K562 (cell line): Measurements from ENCODE around the gene SNX4. TPM values are rescaled to one million over a fixed set of nuclear protein-coding genes. Genes with fewer than 3 reads are reported as not detected.

Source experiments
- ATAC-seq: fragments of 200-7000 bp; cut with Tn5 transposase; 3 replicates; pipeline ENCODE4 v1.9.1; 2020; ENCODE audit warnings: moderate library complexity
- BruUV-seq: library from RNA; stranded (reverse); fragments of 400-500 nt; replicated peaks from 2 replicates; lab custom pipeline; 2021; lab: Mats Ljungman, UMichigan
- CTCF ChIA-PET: fragments of 300-600 bp; formaldehyde crosslinking; extraction: SDS; loops from one replicate; lab custom pipeline; 2021; ENCODE audit warnings: low intra/inter-chr PET ratio; lab: Yijun Ruan, JAX
- POLR2A ChIA-PET: fragments of 300-600, 350-650 bp; sonication (Branson Sonifier 250); formaldehyde crosslinking; extraction: SDS; loops from one replicate; lab custom pipeline; 2021; ENCODE audit warnings: antibody characterized with exemption, inconsistent platforms; lab: Yijun Ruan, JAX
- DNase-seq, 4 experiments: peaks; one replicate each; pipeline versions ENCODE4 v3.0.0 to v3.0.0-alpha.2; 2011 to 2018; ENCODE audit warnings: low spot score in 3 of 4, mixed read lengths in 3 of 4; ENCODE audit errors: extremely low read depth in 1 of 4
- FAIRE-seq: peaks from 2 replicates; lab custom pipeline; 2011; peaks lifted over from hg19 to GRCh38; lab: Jason Lieb, UNC
- H2AFZ ChIP-seq: 2 replicates; pipeline ENCODE4 v1.6.0; 2011; ENCODE audit warnings: low read depth, low read length, control low read depth, inconsistent platforms
- H3K27ac ChIP-seq: fragments of 200-600 bp; 3 replicates; pipeline ENCODE4 v1.8.0; 2011; ENCODE audit warnings: low read depth, mild to moderate bottlenecking, control low read depth, inconsistent platforms, low read length, moderate library complexity, mixed read lengths; ENCODE audit errors: extremely low read depth
- H3K27me3 ChIP-seq, 2 experiments: fragments of 300-600 bp in 1 of 2; 2 replicates in 1 of 2; 3 replicates in 1 of 2; pipeline versions ENCODE4 v1.6.0 to v1.8.0; 2011; ENCODE audit warnings: inconsistent platforms in 2 of 2, low read length in 2 of 2, mild to moderate bottlenecking in 1 of 2, mixed read lengths in 1 of 2, moderate library complexity in 1 of 2; ENCODE audit not compliant: control insufficient read depth in 2 of 2, insufficient read depth in 2 of 2
- H3K36me3 ChIP-seq: fragments of 300-600 bp; 3 replicates; pipeline ENCODE4 v1.8.0; 2011; ENCODE audit warnings: mild to moderate bottlenecking, low read length, inconsistent platforms; ENCODE audit not compliant: control insufficient read depth, insufficient read depth
- H3K4me1 ChIP-seq, 2 experiments: fragments of 200-600 bp in 1 of 2; replicated peaks in 1 of 2; 2 replicates in 1 of 2; 3 replicates in 1 of 2; pipeline versions ENCODE4 v1.5.1 to v1.8.0; 2011; ENCODE audit warnings: inconsistent platforms in 2 of 2, low read length in 2 of 2, mild to moderate bottlenecking in 1 of 2, mixed read lengths in 1 of 2, moderate library complexity in 1 of 2; ENCODE audit not compliant: control insufficient read depth in 2 of 2, insufficient read depth in 2 of 2
- H3K4me2 ChIP-seq: 2 replicates; pipeline ENCODE4 v1.6.1; 2011; ENCODE audit warnings: low read length, control low read depth, inconsistent platforms, mixed read lengths; ENCODE audit not compliant: insufficient read depth
- H3K4me3 ChIP-seq: fragments of 200-600 bp; sonication (generic), shearing (Covaris generic); 2 replicates; pipeline ENCODE4 v1.5.1; 2016; ENCODE audit warnings: control low read depth, inconsistent platforms
- H3K79me2 ChIP-seq: fragments of 200-600 bp; 3 replicates; pipeline ENCODE4 v1.8.0; 2011; ENCODE audit warnings: low read length, inconsistent platforms; ENCODE audit not compliant: control insufficient read depth, insufficient read depth
- H3K9ac ChIP-seq, 2 experiments: 2 replicates each; pipeline versions ENCODE4 v1.6.0 to v1.6.1; 2011; ENCODE audit warnings: low read depth in 2 of 2, low read length in 2 of 2, control low read depth in 1 of 2, inconsistent platforms in 1 of 2, mild to moderate bottlenecking in 1 of 2, mixed read lengths in 1 of 2; ENCODE audit not compliant: insufficient read depth in 1 of 2
- H3K9me1 ChIP-seq: one replicate; pipeline ENCODE4 v1.6.0; 2011; ENCODE audit warnings: inconsistent platforms, mild to moderate bottlenecking, low read length, moderate library complexity; ENCODE audit not compliant: control insufficient read depth, insufficient read depth
- H3K9me3 ChIP-seq: replicated peaks from 2 replicates; pipeline ENCODE4 v1.5.1; 2011; ENCODE audit warnings: low read depth, low read length, inconsistent platforms; ENCODE audit not compliant: control insufficient read depth, insufficient read depth
- H4K20me1 ChIP-seq: replicated peaks from 2 replicates; pipeline ENCODE4 v1.6.1; 2011; ENCODE audit warnings: low read length, inconsistent platforms, mixed read lengths; ENCODE audit not compliant: control insufficient read depth, insufficient read depth
- HDGF ChIP-seq: fragments of 450-650 bp; IDR thresholded peaks from 2 replicates; pipeline ENCODE4 v1.6.1; 2016
- PHF8 ChIP-seq: fragments of 200-600 bp; sonication (generic); IDR thresholded peaks from 2 replicates; pipeline ENCODE4 v1.6.1; 2012; ENCODE audit warnings: mixed run types, mild to moderate bottlenecking, inconsistent platforms, low read length, moderate library complexity, borderline replicate concordance
- POLR2A ChIP-seq: fragments of 450-650 bp; conservative IDR thresholded peaks from 2 replicates; pipeline ENCODE4 v1.6.1; 2016
- TAL1 ChIP-seq: fragments of 450-650 bp; IDR thresholded peaks from 2 replicates; pipeline ENCODE4 v1.6.1; 2016; ENCODE audit warnings: mild to moderate bottlenecking
- TGIF2 ChIP-seq: sonication (generic); formaldehyde crosslinking; IDR thresholded peaks from 2 replicates; pipeline ENCODE4 v1.8.1; 2022; ENCODE audit warnings: mild to moderate bottlenecking, missing genetic modification reagents, moderate library complexity
- ZBTB7A ChIP-seq: IDR thresholded peaks from 2 replicates; pipeline ENCODE4 v1.6.1; 2011; ENCODE audit warnings: low read depth, mild to moderate bottlenecking, low read length, moderate library complexity, borderline replicate concordance; ENCODE audit not compliant: control insufficient read depth
- ZFP91 ChIP-seq: sonication (generic); formaldehyde crosslinking; IDR thresholded peaks from 2 replicates; pipeline ENCODE4 v1.8.0; 2022; ENCODE audit warnings: mild to moderate bottlenecking, missing genetic modification reagents
- WGBS: fragments of 100-300 bp; shearing (Covaris generic); methylation state at CpG from one replicate; pipeline ENCODE4 v1.1.6; 2016; ENCODE audit warnings: low coverage, mixed read lengths; ENCODE audit not compliant: insufficient coverage; ENCODE audit errors: missing lambda C conversion rate; 5-methylcytosine and 5-hydroxymethylcytosine counted together
- in situ Hi-C: fragments of 300-500 bp; cut with MboI; formaldehyde crosslinking; loops from 4 replicates; pipeline ENCODE4 v1.15.0; 2018; ENCODE audit warnings: inconsistent platforms, mixed read lengths
- intact Hi-C: fragments of 100-400 bp; cut with micrococcal nuclease; formaldehyde crosslinking; loops from 2 replicates; pipeline ENCODE4 v1.14.2; 2022
- polyA plus RNA-seq, 8 experiments: library from polyadenylated mRNA; depleted of rRNA in 4 of 8; stranded (reverse) in 5 of 8; unstranded in 3 of 8; fragments of >200 nt; fragmentation: Nextera tagmentation in 2 of 8; fragmentation: Illumina TruSeq in 1 of 8; extraction: Ambion mirVana in 2 of 8; extraction: Trizol in 1 of 8; gene quantifications; 2 replicates each; pipeline versions ENCODE4 v1.2.1 to v1.2.3, GENCODE V29; 2011 to 2014; ENCODE audit warnings: inconsistent platforms in 1 of 8, missing spikeins in 1 of 8
- total RNA-seq, 7 experiments: library from RNA; depleted of rRNA in 6 of 7; stranded (reverse); fragments of >200 nt in 6 of 7; fragmentation: Illumina TruSeq in 2 of 7; extraction: Trizol in 2 of 7; gene quantifications; 2 replicates each; pipeline versions ENCODE4 v1.2.1 to v1.2.3, GENCODE V29; 2011 to 2021; ENCODE audit warnings: low replicate concordance in 1 of 7
- TF ChIP-seq, protein P1 (sequence below): fragments of 200-800 bp; sonication (Bioruptor generic); IDR thresholded peaks from 2 replicates; pipeline ENCODE4 v1.6.1; 2016; ENCODE audit warnings: missing genetic modification characterization, missing compliant biosample characterization
- TF ChIP-seq, protein P2 (sequence below): fragments of 450-650 bp; formaldehyde crosslinking; IDR thresholded peaks from 2 replicates; pipeline ENCODE4 v1.4.0; 2022; ENCODE audit warnings: missing genetic modification characterization
- TF ChIP-seq, protein P3 (sequence below): fragments of 250-450 bp; sonication (Bioruptor Pico); IDR thresholded peaks from 2 replicates; pipeline ENCODE4 v1.4.0; 2020; ENCODE audit warnings: mild to moderate bottlenecking
- TF ChIP-seq, protein P4 (sequence below): fragments of 250-450 bp; sonication (Bioruptor Pico); IDR thresholded peaks from 2 replicates; pipeline ENCODE4 v1.9.0; 2021; ENCODE audit warnings: mild to moderate bottlenecking

SNX4 gene
- total and polyA plus RNA-seq, 9 of the 15 experiments (the other 6 are each of a cell fraction or from before 2014, with no cell fraction given): 11.4 to 40.3 (median 30.0) TPM

- DNase-seq: peak; percentile 22 to 93 (median 45)
- H3K4me1 ChIP-seq: peaks cover 27 to 29% of the 10 kb centered on the region in 2 experiments; a peak in 4 of 5 replicates
- WGBS: 0% methylated on average over 6 of the region's 6 CpGs
- no peaks in the 10 kb centered on the region for H3K79me2 ChIP-seq
- CTCF ChIA-PET: no interaction called here
- FAIRE-seq: peak; percentile 100
- peak overlapping the region; percentile 42; the same call in 2 of the 3 replicates for H3K27ac ChIP-seq
- intact Hi-C loops (loop anchor here (10.0 kb wide), 3 partner anchors 48 to 438 kb away; no protein-coding TSS in a partner anchor), in situ Hi-C loops (no loop called here)
- H3K9ac ChIP-seq: no peak overlapping the region; a peak in 1 of 4 replicates
- H3K27me3 ChIP-seq: no peaks in the 10 kb centered on the region
- no peaks in the 10 kb centered on the region for H3K36me3 ChIP-seq
- no peak overlapping the region for H3K4me3 ChIP-seq
- POLR2A ChIA-PET: interaction anchor here (0.6 kb wide), 1 partner anchor 54 kb away, joined by 4 read pairs; no protein-coding TSS in a partner anchor
- BruUV-seq: no TSS peak
- peak overlapping the region; percentile 72 for H3K4me2 ChIP-seq
- ATAC-seq: peak; percentile 90
- H4K20me1 ChIP-seq: no peaks in the 10 kb centered on the region
- no peaks in the 10 kb centered on the region for H3K9me1 ChIP-seq
- no peak overlapping the region for H2AFZ ChIP-seq
- H3K9me3 ChIP-seq: no peaks in the 10 kb centered on the region
- TF ChIP-seq TAL1 (peak; percentile 100), TGIF2 (no peak), ZBTB7A (no peak), POLR2A (no peak), ZFP91 (CRISPR knock-in tag) (no peak), HDGF (no peak), PHF8 (no peak)
- TF ChIP-seq, protein P1, sequence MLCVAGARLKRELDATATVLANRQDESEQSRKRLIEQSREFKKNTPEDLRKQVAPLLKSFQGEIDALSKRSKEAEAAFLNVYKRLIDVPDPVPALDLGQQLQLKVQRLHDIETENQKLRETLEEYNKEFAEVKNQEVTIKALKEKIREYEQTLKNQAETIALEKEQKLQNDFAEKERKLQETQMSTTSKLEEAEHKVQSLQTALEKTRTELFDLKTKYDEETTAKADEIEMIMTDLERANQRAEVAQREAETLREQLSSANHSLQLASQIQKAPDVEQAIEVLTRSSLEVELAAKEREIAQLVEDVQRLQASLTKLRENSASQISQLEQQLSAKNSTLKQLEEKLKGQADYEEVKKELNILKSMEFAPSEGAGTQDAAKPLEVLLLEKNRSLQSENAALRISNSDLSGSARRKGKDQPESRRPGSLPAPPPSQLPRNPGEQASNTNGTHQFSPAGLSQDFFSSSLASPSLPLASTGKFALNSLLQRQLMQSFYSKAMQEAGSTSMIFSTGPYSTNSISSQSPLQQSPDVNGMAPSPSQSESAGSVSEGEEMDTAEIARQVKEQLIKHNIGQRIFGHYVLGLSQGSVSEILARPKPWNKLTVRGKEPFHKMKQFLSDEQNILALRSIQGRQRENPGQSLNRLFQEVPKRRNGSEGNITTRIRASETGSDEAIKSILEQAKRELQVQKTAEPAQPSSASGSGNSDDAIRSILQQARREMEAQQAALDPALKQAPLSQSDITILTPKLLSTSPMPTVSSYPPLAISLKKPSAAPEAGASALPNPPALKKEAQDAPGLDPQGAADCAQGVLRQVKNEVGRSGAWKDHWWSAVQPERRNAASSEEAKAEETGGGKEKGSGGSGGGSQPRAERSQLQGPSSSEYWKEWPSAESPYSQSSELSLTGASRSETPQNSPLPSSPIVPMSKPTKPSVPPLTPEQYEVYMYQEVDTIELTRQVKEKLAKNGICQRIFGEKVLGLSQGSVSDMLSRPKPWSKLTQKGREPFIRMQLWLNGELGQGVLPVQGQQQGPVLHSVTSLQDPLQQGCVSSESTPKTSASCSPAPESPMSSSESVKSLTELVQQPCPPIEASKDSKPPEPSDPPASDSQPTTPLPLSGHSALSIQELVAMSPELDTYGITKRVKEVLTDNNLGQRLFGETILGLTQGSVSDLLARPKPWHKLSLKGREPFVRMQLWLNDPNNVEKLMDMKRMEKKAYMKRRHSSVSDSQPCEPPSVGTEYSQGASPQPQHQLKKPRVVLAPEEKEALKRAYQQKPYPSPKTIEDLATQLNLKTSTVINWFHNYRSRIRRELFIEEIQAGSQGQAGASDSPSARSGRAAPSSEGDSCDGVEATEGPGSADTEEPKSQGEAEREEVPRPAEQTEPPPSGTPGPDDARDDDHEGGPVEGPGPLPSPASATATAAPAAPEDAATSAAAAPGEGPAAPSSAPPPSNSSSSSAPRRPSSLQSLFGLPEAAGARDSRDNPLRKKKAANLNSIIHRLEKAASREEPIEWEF (CRISPR knock-in tag): peak; percentile 66; the same call in 1 of the 2 replicates
- TF ChIP-seq, protein P2, sequence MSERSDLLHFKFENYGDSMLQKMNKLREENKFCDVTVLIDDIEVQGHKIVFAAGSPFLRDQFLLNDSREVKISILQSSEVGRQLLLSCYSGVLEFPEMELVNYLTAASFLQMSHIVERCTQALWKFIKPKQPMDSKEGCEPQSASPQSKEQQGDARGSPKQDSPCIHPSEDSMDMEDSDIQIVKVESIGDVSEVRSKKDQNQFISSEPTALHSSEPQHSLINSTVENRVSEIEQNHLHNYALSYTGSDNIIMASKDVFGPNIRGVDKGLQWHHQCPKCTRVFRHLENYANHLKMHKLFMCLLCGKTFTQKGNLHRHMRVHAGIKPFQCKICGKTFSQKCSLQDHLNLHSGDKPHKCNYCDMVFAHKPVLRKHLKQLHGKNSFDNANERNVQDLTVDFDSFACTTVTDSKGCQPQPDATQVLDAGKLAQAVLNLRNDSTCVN (CRISPR knock-in tag): no peak
- TF ChIP-seq, protein P3, sequence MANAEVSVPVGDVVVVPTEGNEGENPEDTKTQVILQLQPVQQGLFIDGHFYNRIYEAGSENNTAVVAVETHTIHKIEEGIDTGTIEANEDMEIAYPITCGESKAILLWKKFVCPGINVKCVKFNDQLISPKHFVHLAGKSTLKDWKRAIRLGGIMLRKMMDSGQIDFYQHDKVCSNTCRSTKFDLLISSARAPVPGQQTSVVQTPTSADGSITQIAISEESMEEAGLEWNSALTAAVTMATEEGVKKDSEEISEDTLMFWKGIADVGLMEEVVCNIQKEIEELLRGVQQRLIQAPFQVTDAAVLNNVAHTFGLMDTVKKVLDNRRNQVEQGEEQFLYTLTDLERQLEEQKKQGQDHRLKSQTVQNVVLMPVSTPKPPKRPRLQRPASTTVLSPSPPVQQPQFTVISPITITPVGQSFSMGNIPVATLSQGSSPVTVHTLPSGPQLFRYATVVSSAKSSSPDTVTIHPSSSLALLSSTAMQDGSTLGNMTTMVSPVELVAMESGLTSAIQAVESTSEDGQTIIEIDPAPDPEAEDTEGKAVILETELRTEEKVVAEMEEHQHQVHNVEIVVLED (CRISPR knock-in tag): no peak
- TF ChIP-seq, protein P4, sequence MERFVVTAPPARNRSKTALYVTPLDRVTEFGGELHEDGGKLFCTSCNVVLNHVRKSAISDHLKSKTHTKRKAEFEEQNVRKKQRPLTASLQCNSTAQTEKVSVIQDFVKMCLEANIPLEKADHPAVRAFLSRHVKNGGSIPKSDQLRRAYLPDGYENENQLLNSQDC: 0 out of 2 replicates have a peak, but pooled peaks have one; percentile 38
These were observed 86.9 kb downstream of the SNX4 start for GRCh38 chr3:125433091-125433534.
